Keratinocyte (primary cell): Measurements from ENCODE around the gene CPED1. TPM values are rescaled to one million over a fixed set of nuclear protein-coding genes. Genes with fewer than 3 reads are reported as not detected.

Experiments used
- DNase-seq: peaks from one replicate; pipeline ENCODE4 v3.0.0-alpha.2; 2011; ENCODE audit warnings: low read depth, missing footprints, low spot score
- FAIRE-seq: peaks from 2 replicates; lab custom pipeline; 2011; peaks lifted over from hg19 to GRCh38; lab: Jason Lieb, UNC
- H2AFZ ChIP-seq: 2 replicates; pipeline ENCODE4 v1.6.0; 2012; ENCODE audit warnings: low read length, control low read depth, inconsistent platforms; ENCODE audit not compliant: control insufficient read depth
- H3K27ac ChIP-seq: 2 replicates; pipeline ENCODE4 v1.5.1; 2011; ENCODE audit warnings: low read length; ENCODE audit not compliant: control insufficient read depth, insufficient read depth
- H3K27me3 ChIP-seq: 3 replicates; pipeline ENCODE4 v1.6.0; 2011; ENCODE audit warnings: low read length; ENCODE audit not compliant: control insufficient read depth, insufficient read depth; ENCODE audit errors: extremely low read depth
- H3K36me3 ChIP-seq, 2 experiments: 2 replicates in 1 of 2; 3 replicates in 1 of 2; pipeline ENCODE4 v1.5.1; 2011; ENCODE audit warnings: low read length in 2 of 2, mild to moderate bottlenecking in 1 of 2; ENCODE audit not compliant: control insufficient read depth in 2 of 2, insufficient read depth in 2 of 2; ENCODE audit errors: extremely low read depth in 1 of 2
- H3K4me1 ChIP-seq: 3 replicates; pipeline ENCODE4 v1.5.1; 2011; ENCODE audit warnings: low read length; ENCODE audit not compliant: control insufficient read depth, insufficient read depth; ENCODE audit errors: extremely low read depth
- H3K4me2 ChIP-seq: 3 replicates; pipeline ENCODE4 v1.6.0; 2011; ENCODE audit warnings: low read depth, low read length; ENCODE audit not compliant: control insufficient read depth, insufficient read depth; ENCODE audit errors: extremely low read depth
- H3K4me3 ChIP-seq, 3 experiments: fragments of 200-600 bp in 1 of 3; sonication (generic) in 1 of 3; 2 replicates in 2 of 3; 3 replicates in 1 of 3; pipeline ENCODE4 v1.5.1; 2011 to 2016; ENCODE audit warnings: low read length in 3 of 3, mild to moderate bottlenecking in 3 of 3, control low read depth in 2 of 3, inconsistent platforms in 1 of 3, low read depth in 1 of 3, mixed read lengths in 1 of 3, mixed run types in 1 of 3, moderate library complexity in 1 of 3; ENCODE audit not compliant: control insufficient read depth in 2 of 3, insufficient read depth in 2 of 3; ENCODE audit errors: extremely low read depth in 1 of 3
- H3K79me2 ChIP-seq: 2 replicates; pipeline ENCODE4 v1.6.0; 2012; ENCODE audit warnings: low read length; ENCODE audit not compliant: control insufficient read depth, insufficient read depth
- H3K9ac ChIP-seq: 3 replicates; pipeline ENCODE4 v1.6.0; 2011; ENCODE audit warnings: low read length; ENCODE audit not compliant: control insufficient read depth, insufficient read depth; ENCODE audit errors: extremely low read depth
- H3K9me1 ChIP-seq: 3 replicates; pipeline ENCODE4 v1.6.0; 2011; ENCODE audit warnings: low read length; ENCODE audit not compliant: control insufficient read depth, insufficient read depth; ENCODE audit errors: extremely low read depth
- H3K9me3 ChIP-seq: 2 replicates; pipeline ENCODE4 v1.5.1; 2012; ENCODE audit warnings: low read depth, low read length; ENCODE audit not compliant: control insufficient read depth
- H4K20me1 ChIP-seq: 3 replicates; pipeline ENCODE4 v1.6.0; 2011; ENCODE audit warnings: low read length; ENCODE audit not compliant: control insufficient read depth, insufficient read depth; ENCODE audit errors: extremely low read depth
- EZH2 ChIP-seq: IDR thresholded peaks from one replicate; pipeline ENCODE4 v1.6.1; 2012; ENCODE audit warnings: inconsistent platforms, mild to moderate bottlenecking, low read length, moderate library complexity
- dilution Hi-C: fragments of 300-500 bp; cut with MboI; formaldehyde crosslinking; loops from one replicate; pipeline ENCODE4 v1.7.0; 2020; ENCODE audit warnings: low sequenced_read_pairs; ENCODE audit not compliant: extremely low pct_ligation_motif_present
- polyA plus RNA-seq, 5 experiments: library from polyadenylated mRNA; depleted of rRNA in 3 of 5; stranded (reverse) in 3 of 5; stranded (forward) in 1 of 5; unstranded in 1 of 5; fragments of >200 nt; gene quantifications; 1 replicate in 1 of 5; 2 replicates in 3 of 5; 3 replicates in 1 of 5; pipeline versions ENCODE4 v1.2.1 to v1.2.3, GENCODE V29; 2011 to 2012; ENCODE audit warnings: missing spikeins in 2 of 5, low read depth in 1 of 5, low replicate concordance in 1 of 5
- TF ChIP-seq, protein P1 (sequence below), 3 experiments: IDR thresholded peaks in 1 of 3; conservative IDR thresholded peaks in 1 of 3; optimal IDR thresholded peaks in 1 of 3; 2 replicates in 2 of 3; 3 replicates in 1 of 3; pipeline versions ENCODE3 to v1.5.1; 2011; ENCODE audit warnings: low read length in 3 of 3, mild to moderate bottlenecking in 3 of 3, moderate library complexity in 2 of 3, control low read depth in 1 of 3, inconsistent platforms in 1 of 3; ENCODE audit not compliant: insufficient read depth in 2 of 3; ENCODE audit errors: extremely low read depth in 1 of 3

Gene CPED1
- polyA plus RNA-seq, 1 donor (not counting 4 experiments of a cell fraction or from before 2014, with no cell fraction given): 0.62 TPM

DNA sequence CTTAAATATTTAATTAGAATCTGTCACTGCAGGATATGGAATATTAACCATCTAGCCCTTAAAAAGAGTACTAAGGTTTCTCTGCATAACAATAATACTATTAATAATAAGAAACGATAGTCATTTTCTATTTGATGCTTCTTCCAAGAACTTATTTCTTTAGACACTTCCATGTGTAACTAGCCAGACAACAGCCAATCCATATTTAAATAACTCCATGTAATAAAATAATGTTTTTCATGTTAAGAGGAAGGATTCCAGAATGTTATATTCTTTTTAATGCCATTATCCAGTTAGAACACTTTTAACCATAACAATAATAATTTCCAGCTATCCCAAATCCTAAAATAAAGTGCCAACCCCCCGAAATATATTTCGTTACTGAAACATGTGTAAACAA is 170.2 kb downstream of the CPED1 start:
- Histone ChIP-seq H3K27ac (no peak overlapping the region), H3K9me3 (no peaks in the 10 kb centered on the region), H3K9me1 (no peaks in the 10 kb centered on the region), H3K4me2 (no peak overlapping the region), H3K4me3 (no peak overlapping the region), H2AFZ (no peak overlapping the region), H4K20me1 (no peaks in the 10 kb centered on the region), H3K9ac (no peak overlapping the region), H3K4me1 (no peaks in the 10 kb centered on the region), H3K79me2 (no peaks in the 10 kb centered on the region), H3K27me3 (no peaks in the 10 kb centered on the region), H3K36me3 (no peaks in the 10 kb centered on the region)
- DNase-seq (no peak), FAIRE-seq (no peak)
- TF ChIP-seq, protein P1, sequence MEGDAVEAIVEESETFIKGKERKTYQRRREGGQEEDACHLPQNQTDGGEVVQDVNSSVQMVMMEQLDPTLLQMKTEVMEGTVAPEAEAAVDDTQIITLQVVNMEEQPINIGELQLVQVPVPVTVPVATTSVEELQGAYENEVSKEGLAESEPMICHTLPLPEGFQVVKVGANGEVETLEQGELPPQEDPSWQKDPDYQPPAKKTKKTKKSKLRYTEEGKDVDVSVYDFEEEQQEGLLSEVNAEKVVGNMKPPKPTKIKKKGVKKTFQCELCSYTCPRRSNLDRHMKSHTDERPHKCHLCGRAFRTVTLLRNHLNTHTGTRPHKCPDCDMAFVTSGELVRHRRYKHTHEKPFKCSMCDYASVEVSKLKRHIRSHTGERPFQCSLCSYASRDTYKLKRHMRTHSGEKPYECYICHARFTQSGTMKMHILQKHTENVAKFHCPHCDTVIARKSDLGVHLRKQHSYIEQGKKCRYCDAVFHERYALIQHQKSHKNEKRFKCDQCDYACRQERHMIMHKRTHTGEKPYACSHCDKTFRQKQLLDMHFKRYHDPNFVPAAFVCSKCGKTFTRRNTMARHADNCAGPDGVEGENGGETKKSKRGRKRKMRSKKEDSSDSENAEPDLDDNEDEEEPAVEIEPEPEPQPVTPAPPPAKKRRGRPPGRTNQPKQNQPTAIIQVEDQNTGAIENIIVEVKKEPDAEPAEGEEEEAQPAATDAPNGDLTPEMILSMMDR (optimal IDR thresholded peaks at IDR 0.05 in 1 of 3, IDR thresholded peaks at IDR 0.05 in 1 of 3, conservative IDR thresholded peaks at IDR 0.05 in 1 of 3; ENCODE audit: extremely low read depth in 1 of 3, insufficient read depth in 2 of 3, low read length in 3 of 3): no peak
- no peak for TF ChIP-seq EZH2
- dilution Hi-C loops: no loop called here

DNA sequence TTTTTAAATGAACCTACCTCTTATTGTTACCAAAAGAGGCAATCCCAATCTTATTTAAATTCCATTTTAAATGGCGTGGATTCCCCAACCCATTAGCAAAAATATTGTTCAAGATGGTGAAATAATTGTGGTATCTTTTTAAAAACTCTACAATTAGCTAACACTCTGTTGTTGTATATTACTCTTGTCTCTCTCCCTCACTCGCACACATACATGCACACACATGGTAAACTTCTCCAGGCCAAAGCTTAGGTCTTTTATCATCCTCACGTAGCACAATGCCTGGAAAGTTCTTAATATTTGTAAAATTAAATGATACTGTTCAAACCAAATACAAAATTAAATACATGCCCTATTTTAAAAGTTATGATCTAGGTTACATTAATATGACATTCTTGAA is 171.0 kb downstream of the CPED1 start:
- TF ChIP-seq, protein P1 (optimal IDR thresholded peaks at IDR 0.05 in 1 of 3, IDR thresholded peaks at IDR 0.05 in 1 of 3, conservative IDR thresholded peaks at IDR 0.05 in 1 of 3; ENCODE audit: extremely low read depth in 1 of 3, insufficient read depth in 2 of 3, low read length in 3 of 3): no peak
- TF ChIP-seq EZH2: no peak
- Histone ChIP-seq H2AFZ (no peak overlapping the region), H3K9me1 (no peaks in the 10 kb centered on the region), H3K9ac (no peak overlapping the region), H3K36me3 (no peaks in the 10 kb centered on the region), H3K4me3 (no peak overlapping the region), H3K4me1 (no peaks in the 10 kb centered on the region), H3K27me3 (no peaks in the 10 kb centered on the region), H3K4me2 (no peak overlapping the region), H3K79me2 (no peaks in the 10 kb centered on the region), H3K27ac (no peak overlapping the region), H3K9me3 (no peaks in the 10 kb centered on the region), H4K20me1 (no peaks in the 10 kb centered on the region)
- DNase-seq (no peak), FAIRE-seq (no peak)
- dilution Hi-C loops: no loop called here
